ENCODE results near the gene LTBP3.

DNA sequence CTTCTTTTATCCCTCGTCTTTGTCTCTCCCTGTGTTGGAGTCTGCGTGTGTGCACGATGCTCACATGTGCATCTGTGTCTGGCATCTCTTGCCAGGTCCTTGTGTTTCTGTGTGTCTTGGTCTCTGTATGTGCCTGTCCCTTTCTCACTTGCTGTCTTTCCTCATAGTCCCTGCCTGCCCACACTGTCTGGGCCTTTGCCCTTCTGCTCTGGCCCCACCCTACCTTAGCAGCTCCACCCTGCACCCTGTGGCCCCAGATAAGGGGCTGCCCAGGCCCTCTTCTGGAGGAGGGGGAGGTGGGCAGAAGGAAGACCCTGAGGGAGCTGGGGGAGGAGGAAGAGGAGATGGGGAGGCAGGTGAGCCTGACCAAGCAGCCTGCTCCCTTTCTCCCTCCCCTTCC lies 20.5 kb upstream of the LTBP3 start:
- TF ChIP-seq, protein P1, sequence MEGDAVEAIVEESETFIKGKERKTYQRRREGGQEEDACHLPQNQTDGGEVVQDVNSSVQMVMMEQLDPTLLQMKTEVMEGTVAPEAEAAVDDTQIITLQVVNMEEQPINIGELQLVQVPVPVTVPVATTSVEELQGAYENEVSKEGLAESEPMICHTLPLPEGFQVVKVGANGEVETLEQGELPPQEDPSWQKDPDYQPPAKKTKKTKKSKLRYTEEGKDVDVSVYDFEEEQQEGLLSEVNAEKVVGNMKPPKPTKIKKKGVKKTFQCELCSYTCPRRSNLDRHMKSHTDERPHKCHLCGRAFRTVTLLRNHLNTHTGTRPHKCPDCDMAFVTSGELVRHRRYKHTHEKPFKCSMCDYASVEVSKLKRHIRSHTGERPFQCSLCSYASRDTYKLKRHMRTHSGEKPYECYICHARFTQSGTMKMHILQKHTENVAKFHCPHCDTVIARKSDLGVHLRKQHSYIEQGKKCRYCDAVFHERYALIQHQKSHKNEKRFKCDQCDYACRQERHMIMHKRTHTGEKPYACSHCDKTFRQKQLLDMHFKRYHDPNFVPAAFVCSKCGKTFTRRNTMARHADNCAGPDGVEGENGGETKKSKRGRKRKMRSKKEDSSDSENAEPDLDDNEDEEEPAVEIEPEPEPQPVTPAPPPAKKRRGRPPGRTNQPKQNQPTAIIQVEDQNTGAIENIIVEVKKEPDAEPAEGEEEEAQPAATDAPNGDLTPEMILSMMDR (IDR thresholded peaks at IDR 0.05; ENCODE audit: poor library complexity, severe bottlenecking) = no peak
- TF ChIP-seq EZH2 (IDR thresholded peaks at IDR 0.05; ENCODE audit: borderline replicate concordance, insufficient read depth, low read length, poor library complexity, severe bottlenecking) (no peak), POLR2AphosphoS5 (IDR thresholded peaks at IDR 0.05) (no peak), EP300 (conservative IDR thresholded peaks at IDR 0.05; ENCODE audit: poor library complexity, severe bottlenecking) (no peak)
- TF ChIP-seq, protein P2, sequence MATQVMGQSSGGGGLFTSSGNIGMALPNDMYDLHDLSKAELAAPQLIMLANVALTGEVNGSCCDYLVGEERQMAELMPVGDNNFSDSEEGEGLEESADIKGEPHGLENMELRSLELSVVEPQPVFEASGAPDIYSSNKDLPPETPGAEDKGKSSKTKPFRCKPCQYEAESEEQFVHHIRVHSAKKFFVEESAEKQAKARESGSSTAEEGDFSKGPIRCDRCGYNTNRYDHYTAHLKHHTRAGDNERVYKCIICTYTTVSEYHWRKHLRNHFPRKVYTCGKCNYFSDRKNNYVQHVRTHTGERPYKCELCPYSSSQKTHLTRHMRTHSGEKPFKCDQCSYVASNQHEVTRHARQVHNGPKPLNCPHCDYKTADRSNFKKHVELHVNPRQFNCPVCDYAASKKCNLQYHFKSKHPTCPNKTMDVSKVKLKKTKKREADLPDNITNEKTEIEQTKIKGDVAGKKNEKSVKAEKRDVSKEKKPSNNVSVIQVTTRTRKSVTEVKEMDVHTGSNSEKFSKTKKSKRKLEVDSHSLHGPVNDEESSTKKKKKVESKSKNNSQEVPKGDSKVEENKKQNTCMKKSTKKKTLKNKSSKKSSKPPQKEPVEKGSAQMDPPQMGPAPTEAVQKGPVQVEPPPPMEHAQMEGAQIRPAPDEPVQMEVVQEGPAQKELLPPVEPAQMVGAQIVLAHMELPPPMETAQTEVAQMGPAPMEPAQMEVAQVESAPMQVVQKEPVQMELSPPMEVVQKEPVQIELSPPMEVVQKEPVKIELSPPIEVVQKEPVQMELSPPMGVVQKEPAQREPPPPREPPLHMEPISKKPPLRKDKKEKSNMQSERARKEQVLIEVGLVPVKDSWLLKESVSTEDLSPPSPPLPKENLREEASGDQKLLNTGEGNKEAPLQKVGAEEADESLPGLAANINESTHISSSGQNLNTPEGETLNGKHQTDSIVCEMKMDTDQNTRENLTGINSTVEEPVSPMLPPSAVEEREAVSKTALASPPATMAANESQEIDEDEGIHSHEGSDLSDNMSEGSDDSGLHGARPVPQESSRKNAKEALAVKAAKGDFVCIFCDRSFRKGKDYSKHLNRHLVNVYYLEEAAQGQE (IDR thresholded peaks at IDR 0.05; ENCODE audit: borderline replicate concordance) = no peak

All from neural cell (in vitro differentiated cells).